Prostate gland (tissue), 2 donors: ENCODE results near the gene HSF2. TPM values are rescaled to one million over a fixed set of nuclear protein-coding genes. Genes with fewer than 3 reads are reported as not detected.

ENCODE experiments used
- DNase-seq: peaks from one replicate; pipeline ENCODE4 v3.0.0-alpha.2; 2019; ENCODE audit warnings: low spot score
- H3K27ac ChIP-seq, 2 donors: fragments of 200-600 bp; sonication (generic); 2 replicates each; pipeline ENCODE4 v1.5.1; 2017 to 2019
- H3K27me3 ChIP-seq: fragments of 200-600 bp; sonication (generic); replicated peaks from 2 replicates; pipeline ENCODE4 v1.5.1; 2019; ENCODE audit not compliant: insufficient read depth
- H3K36me3 ChIP-seq, 2 donors: fragments of 200-600 bp; sonication (generic); 1 replicate in 1 of 2; 2 replicates in 1 of 2; pipeline versions ENCODE4 v1.5.1 to v1.8.1; 2017 to 2019
- H3K4me1 ChIP-seq: fragments of 200-600 bp; sonication (generic); replicated peaks from 2 replicates; pipeline ENCODE4 v1.5.1; 2019
- H3K4me3 ChIP-seq, 2 donors: fragments of 200-600 bp; sonication (generic); 2 replicates each; pipeline ENCODE4 v1.5.1; 2017 to 2019
- H3K9me3 ChIP-seq: fragments of 200-600 bp; sonication (generic); 2 replicates; pipeline ENCODE4 v1.5.1; 2017
- POLR2A ChIP-seq: fragments of 450-650 bp; IDR thresholded peaks from one replicate; pipeline ENCODE4 v1.6.1; 2016; ENCODE audit warnings: antibody characterized with exemption, mild to moderate bottlenecking
- POLR2AphosphoS5 ChIP-seq: sonication (generic); formaldehyde crosslinking; IDR thresholded peaks from one replicate; pipeline ENCODE4 v1.6.1; 2017; ENCODE audit warnings: antibody characterized with exemption
- WGBS: methylation state at CpG from one replicate; pipeline ENCODE4 v1.1.5; 2018; 5-methylcytosine and 5-hydroxymethylcytosine counted together
- intact Hi-C: fragments of 100-400 bp; cut with DNase I; formaldehyde crosslinking; loops from one replicate; pipeline ENCODE4 v1.14.2; 2022
- total RNA-seq, 2 donors: library from RNA; depleted of rRNA; stranded (reverse); fragments of >200 nt; gene quantifications; one replicate each; pipeline ENCODE4 v1.1.0, GENCODE V29; 2016
- TF ChIP-seq, protein P1 (sequence below), 4 experiments: fragments of 200-600 bp in 2 of 4; fragments of 450-650 bp in 2 of 4; sonication (generic) in 2 of 4; IDR thresholded peaks; 1 replicate in 3 of 4; 2 replicates in 1 of 4; pipeline ENCODE4 v1.5.1; 2016 to 2019; ENCODE audit warnings: antibody characterized with exemption in 4 of 4, mild to moderate bottlenecking in 2 of 4, moderate library complexity in 2 of 4

HSF2 gene
- total RNA-seq, 2 donors from 2014 or later, result 13.8 to 59.5 TPM

DNA sequence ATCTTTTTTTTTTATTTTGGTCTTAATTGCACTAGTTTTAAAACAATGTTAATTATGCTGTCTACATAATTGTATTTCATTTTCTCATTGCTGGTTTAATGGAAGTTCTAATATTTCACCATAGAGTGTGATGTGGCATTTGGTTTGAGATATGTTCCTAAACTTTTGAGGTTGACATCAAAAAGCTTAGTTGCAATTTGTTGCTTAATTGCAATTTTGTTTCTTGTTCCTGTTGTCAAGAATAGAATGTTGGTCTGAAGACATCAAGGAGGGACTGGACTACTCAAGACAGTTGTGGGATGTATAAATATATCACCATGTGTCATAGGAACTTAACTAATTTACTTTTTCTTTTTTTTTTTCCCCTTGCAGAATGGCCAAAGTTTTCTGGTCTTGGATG, 12.5 kb downstream of the HSF2 start:
- no peak for DNase-seq
- no peak overlapping the region for H3K4me3 ChIP-seq
- no peaks in the 10 kb centered on the region for H3K4me1 ChIP-seq
- no peaks in the 10 kb centered on the region for H3K27me3 ChIP-seq
- no peak overlapping the region for H3K27ac ChIP-seq
- H3K36me3 ChIP-seq, result no peaks in the 10 kb centered on the region
- H3K9me3 ChIP-seq, result no peaks in the 10 kb centered on the region
- intact Hi-C loops, result no loop called here
- TF ChIP-seq POLR2AphosphoS5 (no peak), POLR2A (no peak)
- TF ChIP-seq, protein P1, sequence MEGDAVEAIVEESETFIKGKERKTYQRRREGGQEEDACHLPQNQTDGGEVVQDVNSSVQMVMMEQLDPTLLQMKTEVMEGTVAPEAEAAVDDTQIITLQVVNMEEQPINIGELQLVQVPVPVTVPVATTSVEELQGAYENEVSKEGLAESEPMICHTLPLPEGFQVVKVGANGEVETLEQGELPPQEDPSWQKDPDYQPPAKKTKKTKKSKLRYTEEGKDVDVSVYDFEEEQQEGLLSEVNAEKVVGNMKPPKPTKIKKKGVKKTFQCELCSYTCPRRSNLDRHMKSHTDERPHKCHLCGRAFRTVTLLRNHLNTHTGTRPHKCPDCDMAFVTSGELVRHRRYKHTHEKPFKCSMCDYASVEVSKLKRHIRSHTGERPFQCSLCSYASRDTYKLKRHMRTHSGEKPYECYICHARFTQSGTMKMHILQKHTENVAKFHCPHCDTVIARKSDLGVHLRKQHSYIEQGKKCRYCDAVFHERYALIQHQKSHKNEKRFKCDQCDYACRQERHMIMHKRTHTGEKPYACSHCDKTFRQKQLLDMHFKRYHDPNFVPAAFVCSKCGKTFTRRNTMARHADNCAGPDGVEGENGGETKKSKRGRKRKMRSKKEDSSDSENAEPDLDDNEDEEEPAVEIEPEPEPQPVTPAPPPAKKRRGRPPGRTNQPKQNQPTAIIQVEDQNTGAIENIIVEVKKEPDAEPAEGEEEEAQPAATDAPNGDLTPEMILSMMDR (IDR thresholded peaks at IDR 0.05), result no peak

DNA sequence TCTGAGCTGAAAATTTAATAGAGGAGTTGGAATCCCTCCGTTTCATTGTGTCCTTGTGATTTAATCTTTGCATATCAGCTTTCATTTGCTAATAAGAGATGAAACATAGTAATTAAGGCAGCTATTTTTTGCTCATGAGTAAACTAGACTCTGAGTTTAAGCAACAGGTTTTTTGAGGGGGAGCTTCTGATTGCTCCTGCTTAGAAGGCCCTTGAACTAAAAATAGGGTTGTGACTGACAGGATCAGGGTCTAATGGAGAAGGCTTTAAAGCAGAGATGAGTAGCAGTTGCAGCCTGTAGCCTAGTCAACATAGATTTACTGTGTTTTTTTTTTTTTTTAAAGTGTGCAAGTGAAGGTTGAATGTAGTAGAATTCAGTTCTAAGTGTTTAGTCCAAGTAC, 17.4 kb downstream of the HSF2 start:
- no peaks in the 10 kb centered on the region for H3K36me3 ChIP-seq

DNA sequence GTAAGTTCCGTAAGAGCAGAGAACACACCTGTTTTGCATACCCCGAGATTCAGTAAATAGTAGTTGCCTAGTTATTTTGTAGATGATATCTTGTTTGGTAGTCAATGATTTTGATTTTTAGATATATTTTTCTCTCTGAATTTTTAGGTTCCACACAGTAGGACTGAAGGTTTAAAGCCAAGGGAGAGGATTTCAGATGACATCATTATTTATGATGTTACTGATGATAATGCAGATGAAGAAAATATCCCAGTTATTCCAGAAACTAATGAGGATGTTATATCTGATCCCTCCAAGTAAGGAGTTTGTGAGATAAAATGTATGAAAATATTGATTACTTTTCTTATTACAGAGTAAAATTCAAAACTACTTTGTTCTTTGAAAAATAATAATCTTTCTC, 22.6 kb downstream of the HSF2 start:
- no peak overlapping the region for H3K4me3 ChIP-seq
- H3K36me3 ChIP-seq, result no peaks in the 10 kb centered on the region
- H3K9me3 ChIP-seq, result no peaks in the 10 kb centered on the region
- intact Hi-C loops, result no loop called here
- no peak for TF ChIP-seq POLR2A
- TF ChIP-seq, protein P1 (IDR thresholded peaks at IDR 0.05), result no peak
- TF ChIP-seq POLR2AphosphoS5, result no peak
- no peak overlapping the region for H3K27ac ChIP-seq
- no peaks in the 10 kb centered on the region for H3K27me3 ChIP-seq
- 99% methylated on average over 2 of the region's 2 CpGs for WGBS
- no peaks in the 10 kb centered on the region for H3K4me1 ChIP-seq
- DNase-seq, result no peak

More for the DNA sequence above, 17.4 kb downstream of the HSF2 start:
- Histone ChIP-seq H3K4me3 (no peak overlapping the region), H3K27ac (no peak overlapping the region), H3K27me3 (no peaks in the 10 kb centered on the region), H3K9me3 (no peaks in the 10 kb centered on the region), H3K4me1 (no peaks in the 10 kb centered on the region)
- WGBS, result 42% methylated on average over 1 of the region's 1 CpG
- no peak for DNase-seq
- TF ChIP-seq POLR2A (no peak), POLR2AphosphoS5 (no peak)
- TF ChIP-seq, protein P1 (IDR thresholded peaks at IDR 0.05), result no peak
- intact Hi-C loops, result no loop called here

DNA sequence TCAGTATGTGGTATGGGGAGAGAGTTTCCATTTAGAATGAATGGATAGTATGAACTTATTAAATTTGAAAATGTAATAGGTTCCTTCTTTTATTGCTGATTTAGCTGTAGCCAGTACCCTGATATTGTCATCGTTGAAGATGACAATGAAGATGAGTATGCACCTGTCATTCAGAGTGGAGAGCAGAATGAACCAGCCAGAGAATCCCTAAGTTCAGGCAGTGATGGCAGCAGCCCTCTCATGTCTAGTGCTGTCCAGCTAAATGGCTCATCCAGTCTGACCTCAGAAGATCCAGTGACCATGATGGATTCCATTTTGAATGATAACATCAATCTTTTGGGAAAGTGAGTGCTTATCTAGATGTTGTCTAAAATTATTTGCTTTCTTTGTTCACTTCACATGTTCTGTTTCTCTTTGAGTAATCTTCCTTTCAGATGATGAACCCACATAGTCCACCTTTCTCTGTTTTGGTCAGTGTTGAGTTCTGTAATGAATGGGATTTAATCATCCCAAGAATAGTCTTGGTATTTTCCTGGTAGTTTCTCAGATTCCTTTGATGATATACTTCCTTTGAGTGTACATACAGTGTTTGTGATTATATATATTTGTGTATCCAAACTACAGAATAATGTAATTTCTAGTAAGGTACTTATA, 23.3 kb downstream of the HSF2 start:
- no peaks in the 10 kb centered on the region for H3K9me3 ChIP-seq
- no peak overlapping the region for H3K4me3 ChIP-seq
- DNase-seq, result no peak
- H3K36me3 ChIP-seq, result no peaks in the 10 kb centered on the region
- intact Hi-C loops, result no loop called here
- no peak overlapping the region for H3K27ac ChIP-seq
- 100% methylated on average over 1 of the region's 1 CpG for WGBS
- H3K4me1 ChIP-seq, result no peaks in the 10 kb centered on the region
- no peaks in the 10 kb centered on the region for H3K27me3 ChIP-seq
- TF ChIP-seq POLR2AphosphoS5 (no peak), POLR2A (no peak)

DNA sequence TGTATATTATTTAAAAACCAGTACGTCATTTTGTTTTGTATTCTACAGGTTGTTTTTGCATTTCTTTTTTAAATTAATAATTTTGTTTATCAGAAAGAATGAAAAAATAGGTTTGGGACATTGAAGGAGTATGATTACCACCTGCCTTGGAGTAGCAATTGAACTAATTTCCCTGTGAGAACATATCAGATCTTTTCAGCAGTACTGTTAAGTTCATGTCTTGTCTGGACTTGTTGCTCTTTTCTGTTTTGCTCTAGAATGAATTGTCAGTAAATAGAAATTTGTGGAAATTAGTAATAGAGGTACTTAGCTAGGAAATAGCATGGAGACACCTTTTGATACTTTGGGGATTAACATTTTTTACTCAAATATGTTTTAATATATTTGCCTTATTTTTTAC, 24.3 kb downstream of the HSF2 start:
- 92% methylated on average over 1 of the region's 1 CpG for WGBS
- Histone ChIP-seq H3K9me3 (no peaks in the 10 kb centered on the region), H3K27me3 (no peaks in the 10 kb centered on the region), H3K4me1 (no peaks in the 10 kb centered on the region), H3K4me3 (no peak overlapping the region), H3K36me3 (no peaks in the 10 kb centered on the region), H3K27ac (no peak overlapping the region)
- TF ChIP-seq POLR2A (no peak), POLR2AphosphoS5 (no peak)
- TF ChIP-seq, protein P1 (IDR thresholded peaks at IDR 0.05), result no peak
- DNase-seq, result no peak
- intact Hi-C loops, result no loop called here
